ENCODE data around the gene DBI.

GRCh38 chr2:119333833-119334232, 32.9 kb upstream of the DBI start:
- TF ChIP-seq CTCF (IDR thresholded peaks at IDR 0.05) (no peak), POLR2A (IDR thresholded peaks at IDR 0.05) (no peak)

Data from right lobe of liver (tissue), 4 donors.